NCI-H1417 treated with DMSO at 0.1 percent for 48 hours (cell line): ENCODE results near the gene FIS1.
"Not testable (repeated sequence)": the region's sequence is repeated elsewhere in the genome, so short reads cannot be mapped to it uniquely, and the experiment has no call there.

Experiments
- DNase-seq: peaks from one replicate; lab custom pipeline; 2025; lab: John Stamatoyannopoulos, UW

The FIS1 gene

GRCh38 chr7:101244375-101245146 is at the start of gene FIS1:
FIS1 (minus strand) TSS chr7:101245081; CDS start chr7:101245004, 77 bp downstream.
- DNase-seq: peak; percentile 73

GRCh38 chr7:101294039-101294831 is 49.4 kb upstream of the FIS1 start:
- DNase-seq: no peak

GRCh38 chr7:101293069-101294021 is 48.5 kb upstream of the FIS1 start:
- not testable (repeated sequence) for DNase-seq

- not testable (repeated sequence) for DNase-seq
Observed at GRCh38 chr7:101292566-101292965, 47.7 kb upstream of the FIS1 start.

- not testable (repeated sequence) for DNase-seq
Observed at GRCh38 chr7:101290186-101291037, 45.5 kb upstream of the FIS1 start.

GRCh38 chr7:101289687-101290086 is 44.8 kb upstream of the FIS1 start:
- not testable (repeated sequence) for DNase-seq

GRCh38 chr7:101288439-101288838 is 43.6 kb upstream of the FIS1 start:
- no peak for DNase-seq

GRCh38 chr7:101287032-101287431 is 42.2 kb upstream of the FIS1 start:
- no peak for DNase-seq

GRCh38 chr7:101285880-101286279 is 41.0 kb upstream of the FIS1 start:
- DNase-seq: not testable (repeated sequence)

- DNase-seq: no peak
Observed at GRCh38 chr7:101285171-101285570, 40.3 kb upstream of the FIS1 start.

GRCh38 chr7:101280912-101281311 is 36.0 kb upstream of the FIS1 start:
- DNase-seq: not testable (repeated sequence)

- DNase-seq: no peak
Observed at GRCh38 chr7:101278461-101279292, 33.8 kb upstream of the FIS1 start.

- no peak for DNase-seq
Observed at GRCh38 chr7:101277155-101277554, 32.3 kb upstream of the FIS1 start.

GRCh38 chr7:101273206-101273605 is 28.3 kb upstream of the FIS1 start:
- no peak for DNase-seq

GRCh38 chr7:101271021-101271420 is 26.1 kb upstream of the FIS1 start:
- no peak for DNase-seq

- no peak for DNase-seq
Observed at GRCh38 chr7:101269664-101270063, 24.8 kb upstream of the FIS1 start.

GRCh38 chr7:101265622-101266516 is 21.0 kb upstream of the FIS1 start:
- no peak for DNase-seq

GRCh38 chr7:101264102-101264706 is 19.3 kb upstream of the FIS1 start:
- DNase-seq: not testable (repeated sequence)
